NB4 (cell line): ENCODE measurements around the gene MYOM3.

Source experiments
- DNase-seq: peaks from one replicate; pipeline ENCODE4 v3.0.0; 2010; ENCODE audit warnings: low read depth
- H3K4me3 ChIP-seq: one replicate; pipeline ENCODE4 v1.5.1; 2011; ENCODE audit warnings: mild to moderate bottlenecking, low read depth, low read length, moderate library complexity
- CTCF ChIP-seq: IDR thresholded peaks from one replicate; pipeline ENCODE4 v1.5.1; 2012; ENCODE audit warnings: low read depth, low read length
- MAX ChIP-seq: IDR thresholded peaks from 2 replicates; pipeline ENCODE4 v1.6.1; 2011; ENCODE audit warnings: low read depth, low read length
- MYC ChIP-seq: IDR thresholded peaks from 2 replicates; pipeline ENCODE4 v1.6.1; 2011; ENCODE audit warnings: low read depth, low read length
- POLR2A ChIP-seq: IDR thresholded peaks from 2 replicates; pipeline ENCODE4 v1.6.1; 2011; ENCODE audit warnings: mild to moderate bottlenecking; ENCODE audit not compliant: insufficient read length; ENCODE audit errors: extremely low read depth

The MYOM3 gene

GRCh38 chr1:24100945-24101737, 10.8 kb downstream of the MYOM3 start:
- DNase-seq: no peak
- no peak overlapping the region for H3K4me3 ChIP-seq
- TF ChIP-seq CTCF (no peak), MYC (no peak), POLR2A (no peak), MAX (no peak)

GRCh38 chr1:24098943-24099638, 12.8 kb downstream of the MYOM3 start:
- TF ChIP-seq CTCF: no peak
- TF ChIP-seq MAX: no peak
- no peak for TF ChIP-seq POLR2A
- no peak for TF ChIP-seq MYC
- H3K4me3 ChIP-seq: no peak overlapping the region
- DNase-seq: no peak

GRCh38 chr1:24098102-24098501, 13.8 kb downstream of the MYOM3 start:
- TF ChIP-seq POLR2A (no peak), CTCF (no peak), MYC (no peak), MAX (no peak)
- H3K4me3 ChIP-seq: no peak overlapping the region
- DNase-seq: no peak

GRCh38 chr1:24097663-24098062, 14.3 kb downstream of the MYOM3 start:
- DNase-seq: no peak
- TF ChIP-seq POLR2A (no peak), MAX (no peak), MYC (no peak), CTCF (no peak)
- no peak overlapping the region for H3K4me3 ChIP-seq

GRCh38 chr1:24096739-24097103, 15.2 kb downstream of the MYOM3 start:
- no peak overlapping the region for H3K4me3 ChIP-seq
- TF ChIP-seq MAX (no peak), CTCF (no peak), MYC (no peak), POLR2A (no peak)
- DNase-seq: no peak
